Muscle layer of colon (tissue), 2 donors: ENCODE results near the gene STK36.
A peak's percentile ranks its signal among the peaks of the same experiment; 100 is the strongest.

ENCODE experiments used
- H3K27ac ChIP-seq: one replicate; pipeline ENCODE4 v1.7.0; 2013; ENCODE audit warnings: low read depth, mild to moderate bottlenecking, low read length, moderate library complexity
- H3K27me3 ChIP-seq, 2 donors: one replicate each; pipeline ENCODE4 v1.7.0; 2013; ENCODE audit warnings: low read length in 2 of 2, mild to moderate bottlenecking in 2 of 2; ENCODE audit not compliant: insufficient read depth in 2 of 2, control insufficient read depth in 1 of 2
- H3K36me3 ChIP-seq: one replicate; pipeline ENCODE4 v1.7.0; 2013; ENCODE audit warnings: mild to moderate bottlenecking, low read length; ENCODE audit not compliant: insufficient read depth
- H3K4me1 ChIP-seq: one replicate; pipeline ENCODE4 v1.7.0; 2013; ENCODE audit warnings: mild to moderate bottlenecking, low read length; ENCODE audit not compliant: insufficient read depth
- H3K4me3 ChIP-seq, 2 donors: one replicate each; pipeline ENCODE4 v1.7.0; 2013; ENCODE audit warnings: low read length in 2 of 2, low read depth in 1 of 2, mild to moderate bottlenecking in 1 of 2, moderate library complexity in 1 of 2
- H3K9ac ChIP-seq: one replicate; pipeline ENCODE4 v1.7.0; 2013; ENCODE audit warnings: low read length
- H3K9me3 ChIP-seq: one replicate; pipeline ENCODE4 v1.7.0; 2013; ENCODE audit warnings: mild to moderate bottlenecking, low read length
- donor health status: abdominal sarcoma.
- donor health status: Adenocarcinoma of cecum.

The STK36 gene

GRCh38 chr2:218671654-218672566, at the start of gene STK36, which contains the start of gene RNF25:
TSS of gene STK36 (plus strand) at chr2:218672086. CDS start at chr2:218672830, 744 bp downstream.
TSS of gene RNF25 (minus strand) at chr2:218672002. CDS start at chr2:218671970, 32 bp downstream.
- Histone ChIP-seq H3K4me1 (peaks cover 14% of the 10 kb centered on the region), H3K27ac (peak within 1 kb of the TSS; percentile 91), H3K9me3 (no peaks in the 10 kb centered on the region), H3K36me3 (peaks cover 20% of the 10 kb centered on the region), H3K4me3 (peak within 1 kb of the TSS; percentile 64 to 80), H3K27me3 (no peaks in the 10 kb centered on the region), H3K9ac (peak within 1 kb of the TSS; percentile 73)

GRCh38 chr2:218622606-218623365, 49.1 kb upstream of the STK36 start:
- Histone ChIP-seq H3K27me3 (no peaks in the 10 kb centered on the region), H3K9me3 (no peaks in the 10 kb centered on the region), H3K9ac (no peak overlapping the region), H3K36me3 (peaks cover 13% of the 10 kb centered on the region), H3K27ac (no peak overlapping the region), H3K4me3 (no peak overlapping the region), H3K4me1 (no peaks in the 10 kb centered on the region)

GRCh38 chr2:218623366-218623705, 48.5 kb upstream of the STK36 start:
- H3K4me1 ChIP-seq = no peaks in the 10 kb centered on the region
- H3K36me3 ChIP-seq = peaks cover 17% of the 10 kb centered on the region
- H3K4me3 ChIP-seq = no peak overlapping the region
- no peaks in the 10 kb centered on the region for H3K27me3 ChIP-seq
- H3K27ac ChIP-seq = no peak overlapping the region
- H3K9me3 ChIP-seq = no peaks in the 10 kb centered on the region
- no peak overlapping the region for H3K9ac ChIP-seq

DNA sequence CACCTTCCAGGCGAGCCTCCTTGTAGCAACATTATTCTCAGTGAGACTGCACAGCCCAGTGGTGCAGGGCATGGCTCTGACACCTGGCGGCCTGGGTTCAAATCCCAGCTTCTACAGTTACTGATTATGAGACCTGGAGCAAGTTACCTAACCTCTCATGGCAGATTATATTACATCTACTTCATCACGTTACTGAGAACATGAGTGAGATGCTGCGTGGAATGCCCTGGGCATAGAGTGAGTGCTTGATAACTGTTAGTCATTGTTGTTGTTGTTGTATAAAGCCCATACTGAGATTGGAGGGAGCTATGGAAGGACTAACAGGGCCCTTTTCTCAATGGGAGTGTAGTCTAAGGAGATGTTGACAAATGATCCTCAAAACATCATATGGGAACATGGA, 45.5 kb upstream of the STK36 start:
- no peak overlapping the region for H3K9ac ChIP-seq
- no peaks in the 10 kb centered on the region for H3K9me3 ChIP-seq
- no peaks in the 10 kb centered on the region for H3K27me3 ChIP-seq
- H3K36me3 ChIP-seq = peaks cover 23% of the 10 kb centered on the region
- H3K27ac ChIP-seq = no peak overlapping the region
- H3K4me3 ChIP-seq = no peak overlapping the region
- no peaks in the 10 kb centered on the region for H3K4me1 ChIP-seq

GRCh38 chr2:218627939-218628338, 43.9 kb upstream of the STK36 start:
- Histone ChIP-seq H3K27ac (no peak overlapping the region), H3K4me3 (no peak overlapping the region), H3K9ac (no peak overlapping the region), H3K36me3 (peaks cover 33% of the 10 kb centered on the region), H3K27me3 (no peaks in the 10 kb centered on the region), H3K9me3 (no peaks in the 10 kb centered on the region), H3K4me1 (no peaks in the 10 kb centered on the region)

DNA sequence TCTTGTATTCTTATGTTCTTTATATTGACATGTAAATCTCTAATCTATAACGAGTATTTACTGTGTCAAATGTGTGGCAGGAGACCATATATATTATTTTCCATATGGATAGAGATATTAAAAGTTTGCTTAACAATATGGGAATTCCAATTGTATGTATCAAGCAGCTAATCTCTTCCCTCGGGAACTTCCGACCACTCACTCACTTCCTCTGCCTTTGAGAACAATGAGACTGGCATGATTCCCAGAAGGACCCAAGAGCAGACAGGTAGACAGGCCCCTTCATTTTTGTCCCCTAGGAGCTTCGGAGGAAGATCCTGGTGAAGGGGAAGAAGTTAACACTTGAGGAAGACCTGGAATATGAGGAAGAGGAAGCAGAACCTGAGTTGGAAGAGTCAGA, 40.0 kb upstream of the STK36 start:
- Histone ChIP-seq H3K4me1 (no peaks in the 10 kb centered on the region), H3K36me3 (peaks cover 65% of the 10 kb centered on the region), H3K9me3 (no peaks in the 10 kb centered on the region), H3K9ac (no peak overlapping the region), H3K4me3 (no peak overlapping the region), H3K27me3 (no peaks in the 10 kb centered on the region), H3K27ac (no peak overlapping the region)

DNA sequence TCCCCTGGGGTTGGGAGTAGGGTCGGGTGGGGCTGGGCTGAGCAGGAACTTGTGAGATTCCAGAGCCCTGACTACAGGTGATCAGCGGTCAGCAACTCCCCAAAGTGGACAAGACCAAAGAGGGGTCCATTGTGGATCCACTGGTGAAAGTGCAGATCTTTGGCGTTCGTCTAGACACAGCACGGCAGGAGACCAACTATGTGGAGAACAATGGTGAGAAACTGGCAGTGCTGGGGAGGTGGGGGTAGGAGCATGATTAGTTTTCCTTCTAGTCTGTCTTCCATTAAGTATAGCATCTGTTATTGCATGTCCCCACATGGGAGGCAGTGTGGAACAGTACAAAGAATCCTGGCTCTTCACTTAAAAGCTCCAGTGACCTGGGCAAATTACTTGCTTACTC, 36.2 kb upstream of the STK36 start:
- no peak overlapping the region for H3K27ac ChIP-seq
- H3K4me1 ChIP-seq = no peaks in the 10 kb centered on the region
- no peak overlapping the region for H3K9ac ChIP-seq
- H3K27me3 ChIP-seq = no peaks in the 10 kb centered on the region
- no peaks in the 10 kb centered on the region for H3K9me3 ChIP-seq
- H3K4me3 ChIP-seq = no peak overlapping the region
- peaks cover 81% of the 10 kb centered on the region for H3K36me3 ChIP-seq

DNA sequence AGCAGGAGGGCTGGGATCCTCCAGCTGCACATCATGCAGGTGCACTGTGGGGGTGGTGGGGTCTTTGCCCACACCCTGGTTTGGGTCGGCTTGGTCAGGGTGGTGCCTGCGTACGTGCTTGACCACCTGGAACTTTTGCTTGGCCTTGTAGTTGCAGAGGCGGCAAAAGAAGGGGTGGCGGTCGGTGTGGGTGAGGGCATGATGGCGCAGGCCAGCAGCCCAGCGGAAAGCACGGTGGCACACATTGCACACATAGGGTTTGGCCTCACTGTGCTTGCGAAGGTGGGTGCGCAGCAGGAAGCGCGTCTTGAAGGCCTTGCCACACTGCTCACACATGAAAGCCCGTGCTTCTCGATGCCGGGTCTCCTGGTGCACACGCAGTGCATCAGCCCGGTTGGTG, 33.5 kb upstream of the STK36 start:
- H3K9me3 ChIP-seq = no peaks in the 10 kb centered on the region
- no peak overlapping the region for H3K4me3 ChIP-seq
- H3K27me3 ChIP-seq = no peaks in the 10 kb centered on the region
- H3K36me3 ChIP-seq = peaks cover 75% of the 10 kb centered on the region
- H3K27ac ChIP-seq = no peak overlapping the region
- no peak overlapping the region for H3K9ac ChIP-seq
- no peaks in the 10 kb centered on the region for H3K4me1 ChIP-seq

- no peak overlapping the region for H3K27ac ChIP-seq
- no peaks in the 10 kb centered on the region for H3K4me1 ChIP-seq
- H3K9ac ChIP-seq = no peak overlapping the region
- H3K36me3 ChIP-seq = peaks cover 72% of the 10 kb centered on the region
- no peak overlapping the region for H3K4me3 ChIP-seq
- no peaks in the 10 kb centered on the region for H3K27me3 ChIP-seq
- no peaks in the 10 kb centered on the region for H3K9me3 ChIP-seq
Observed at GRCh38 chr2:218642121-218642656, 29.7 kb upstream of the STK36 start.

DNA sequence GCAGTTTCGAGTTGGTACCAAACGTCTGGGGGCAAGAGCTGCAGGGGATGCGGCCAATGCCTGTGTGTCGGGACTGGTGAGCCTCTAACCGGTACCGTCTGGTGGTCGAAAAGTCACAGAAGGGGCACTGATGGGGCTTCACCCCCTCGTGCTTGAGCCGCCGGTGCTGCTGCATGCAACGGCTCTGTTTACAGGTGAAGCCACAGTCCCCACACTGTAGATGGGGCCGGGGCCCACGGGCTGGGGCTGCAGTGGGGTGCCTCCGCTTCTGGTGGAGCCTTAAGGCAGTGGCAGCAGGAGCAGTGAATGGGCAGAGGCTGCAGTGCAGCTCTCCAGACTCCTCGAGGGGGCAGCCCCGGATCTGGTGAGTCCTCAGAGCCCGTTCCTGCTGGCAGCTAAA, 29.1 kb upstream of the STK36 start:
- no peaks in the 10 kb centered on the region for H3K9me3 ChIP-seq
- H3K36me3 ChIP-seq = peaks cover 72% of the 10 kb centered on the region
- H3K27me3 ChIP-seq = no peaks in the 10 kb centered on the region

DNA sequence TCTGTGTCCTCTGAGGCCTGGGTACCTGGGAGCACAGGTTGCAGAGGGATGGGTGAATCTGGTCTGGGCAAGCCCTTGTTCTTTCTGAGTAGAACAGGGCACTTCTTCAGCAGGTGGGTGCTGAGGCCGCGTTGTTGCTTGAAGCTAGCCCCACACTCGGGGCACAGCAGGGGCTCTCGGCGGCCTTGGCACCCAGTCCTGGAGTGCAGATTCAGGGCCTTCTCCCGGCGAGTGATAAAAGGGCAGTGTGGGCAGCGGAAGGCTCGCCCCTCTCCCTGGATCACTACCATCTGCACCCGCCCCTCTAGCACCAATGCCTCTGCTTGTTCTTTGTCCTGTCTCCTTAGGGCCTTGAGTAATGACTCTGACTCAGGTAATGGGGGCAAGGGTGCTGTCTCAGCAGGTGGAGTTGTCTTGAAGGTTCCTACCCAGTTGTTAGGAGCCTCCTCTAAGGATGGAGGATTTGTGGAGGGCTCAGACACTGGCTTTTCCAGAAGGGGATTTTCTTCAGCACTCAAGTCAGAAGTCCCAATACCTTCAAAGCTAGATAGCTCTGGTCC, 28.1 kb upstream of the STK36 start:
- no peak overlapping the region for H3K4me3 ChIP-seq
- H3K36me3 ChIP-seq = peaks cover 71% of the 10 kb centered on the region
- no peaks in the 10 kb centered on the region for H3K4me1 ChIP-seq
- no peak overlapping the region for H3K9ac ChIP-seq
- no peaks in the 10 kb centered on the region for H3K9me3 ChIP-seq
- no peak overlapping the region for H3K27ac ChIP-seq
- no peaks in the 10 kb centered on the region for H3K27me3 ChIP-seq

More for the DNA sequence above, 29.1 kb upstream of the STK36 start:
- Histone ChIP-seq H3K4me1 (no peaks in the 10 kb centered on the region), H3K9ac (no peak overlapping the region), H3K4me3 (no peak overlapping the region), H3K27ac (no peak overlapping the region)
